K562 (cell line): ENCODE measurements around the gene ZNF622. TPM values are rescaled to one million over a fixed set of nuclear protein-coding genes. Genes with fewer than 3 reads are reported as not detected.
A peak's percentile ranks its signal among the peaks of the same experiment; 100 is the strongest.

Experiments
- ATAC-seq: fragments of 200-7000 bp; cut with Tn5 transposase; 3 replicates; pipeline ENCODE4 v1.9.1; 2020; ENCODE audit warnings: moderate library complexity
- BruUV-seq: library from RNA; stranded (reverse); fragments of 400-500 nt; replicated peaks from 2 replicates; lab custom pipeline; 2021; lab: Mats Ljungman, UMichigan
- CTCF ChIA-PET: fragments of 300-600 bp; formaldehyde crosslinking; extraction: SDS; loops from one replicate; lab custom pipeline; 2021; ENCODE audit warnings: low intra/inter-chr PET ratio; lab: Yijun Ruan, JAX
- POLR2A ChIA-PET: fragments of 300-600, 350-650 bp; sonication (Branson Sonifier 250); formaldehyde crosslinking; extraction: SDS; loops from one replicate; lab custom pipeline; 2021; ENCODE audit warnings: antibody characterized with exemption, inconsistent platforms; lab: Yijun Ruan, JAX
- DNase-seq, 4 experiments: peaks; one replicate each; pipeline versions ENCODE4 v3.0.0 to v3.0.0-alpha.2; 2011 to 2018; ENCODE audit warnings: low spot score in 3 of 4, mixed read lengths in 3 of 4; ENCODE audit errors: extremely low read depth in 1 of 4
- FAIRE-seq: peaks from 2 replicates; lab custom pipeline; 2011; peaks lifted over from hg19 to GRCh38; lab: Jason Lieb, UNC
- H2AFZ ChIP-seq: 2 replicates; pipeline ENCODE4 v1.6.0; 2011; ENCODE audit warnings: low read depth, low read length, control low read depth, inconsistent platforms
- H3K27ac ChIP-seq: fragments of 200-600 bp; 3 replicates; pipeline ENCODE4 v1.8.0; 2011; ENCODE audit warnings: low read depth, mild to moderate bottlenecking, control low read depth, inconsistent platforms, low read length, moderate library complexity, mixed read lengths; ENCODE audit errors: extremely low read depth
- H3K27me3 ChIP-seq, 2 experiments: fragments of 300-600 bp in 1 of 2; 2 replicates in 1 of 2; 3 replicates in 1 of 2; pipeline versions ENCODE4 v1.6.0 to v1.8.0; 2011; ENCODE audit warnings: inconsistent platforms in 2 of 2, low read length in 2 of 2, mild to moderate bottlenecking in 1 of 2, mixed read lengths in 1 of 2, moderate library complexity in 1 of 2; ENCODE audit not compliant: control insufficient read depth in 2 of 2, insufficient read depth in 2 of 2
- H3K36me3 ChIP-seq: fragments of 300-600 bp; 3 replicates; pipeline ENCODE4 v1.8.0; 2011; ENCODE audit warnings: mild to moderate bottlenecking, low read length, inconsistent platforms; ENCODE audit not compliant: control insufficient read depth, insufficient read depth
- H3K4me1 ChIP-seq, 2 experiments: fragments of 200-600 bp in 1 of 2; replicated peaks in 1 of 2; 2 replicates in 1 of 2; 3 replicates in 1 of 2; pipeline versions ENCODE4 v1.5.1 to v1.8.0; 2011; ENCODE audit warnings: inconsistent platforms in 2 of 2, low read length in 2 of 2, mild to moderate bottlenecking in 1 of 2, mixed read lengths in 1 of 2, moderate library complexity in 1 of 2; ENCODE audit not compliant: control insufficient read depth in 2 of 2, insufficient read depth in 2 of 2
- H3K4me2 ChIP-seq: 2 replicates; pipeline ENCODE4 v1.6.1; 2011; ENCODE audit warnings: low read length, control low read depth, inconsistent platforms, mixed read lengths; ENCODE audit not compliant: insufficient read depth
- H3K4me3 ChIP-seq: fragments of 200-600 bp; sonication (generic), shearing (Covaris generic); 2 replicates; pipeline ENCODE4 v1.5.1; 2016; ENCODE audit warnings: control low read depth, inconsistent platforms
- H3K79me2 ChIP-seq: fragments of 200-600 bp; 3 replicates; pipeline ENCODE4 v1.8.0; 2011; ENCODE audit warnings: low read length, inconsistent platforms; ENCODE audit not compliant: control insufficient read depth, insufficient read depth
- H3K9ac ChIP-seq, 2 experiments: 2 replicates each; pipeline versions ENCODE4 v1.6.0 to v1.6.1; 2011; ENCODE audit warnings: low read depth in 2 of 2, low read length in 2 of 2, control low read depth in 1 of 2, inconsistent platforms in 1 of 2, mild to moderate bottlenecking in 1 of 2, mixed read lengths in 1 of 2; ENCODE audit not compliant: insufficient read depth in 1 of 2
- H3K9me1 ChIP-seq: one replicate; pipeline ENCODE4 v1.6.0; 2011; ENCODE audit warnings: inconsistent platforms, mild to moderate bottlenecking, low read length, moderate library complexity; ENCODE audit not compliant: control insufficient read depth, insufficient read depth
- H3K9me3 ChIP-seq: replicated peaks from 2 replicates; pipeline ENCODE4 v1.5.1; 2011; ENCODE audit warnings: low read depth, low read length, inconsistent platforms; ENCODE audit not compliant: control insufficient read depth, insufficient read depth
- H4K20me1 ChIP-seq: replicated peaks from 2 replicates; pipeline ENCODE4 v1.6.1; 2011; ENCODE audit warnings: low read length, inconsistent platforms, mixed read lengths; ENCODE audit not compliant: control insufficient read depth, insufficient read depth
- ADNP ChIP-seq: fragments of 200-800 bp; sonication (Bioruptor generic); IDR thresholded peaks from 2 replicates; pipeline ENCODE4 v1.6.1; 2016; ENCODE audit warnings: missing genetic modification characterization, missing compliant biosample characterization
- BHLHE40 ChIP-seq: IDR thresholded peaks from 2 replicates; pipeline ENCODE4 v1.6.1; 2011; ENCODE audit warnings: low read length, improper control_type of control experiment
- CEBPB ChIP-seq: fragments of 450-650 bp; IDR thresholded peaks from 2 replicates; pipeline ENCODE4 v1.6.1; 2016; ENCODE audit warnings: missing genetic modification characterization, missing compliant biosample characterization
- JUND ChIP-seq, 2 experiments: IDR thresholded peaks; 2 replicates in 1 of 2; 3 replicates in 1 of 2; pipeline ENCODE4 v1.6.1; 2011; ENCODE audit warnings: borderline replicate concordance in 2 of 2, low read depth in 2 of 2, low read length in 2 of 2, improper control_type of control experiment in 1 of 2, missing biosample characterization in 1 of 2, missing genetic modification characterization in 1 of 2, missing genetic modification reagents in 1 of 2
- KAT2B ChIP-seq: IDR thresholded peaks from one replicate; pipeline ENCODE4 v1.6.1; 2012; ENCODE audit warnings: low read depth, mild to moderate bottlenecking, control low read depth, inconsistent platforms, low read length, moderate library complexity
- LCOR ChIP-seq: sonication (generic); formaldehyde crosslinking; IDR thresholded peaks from 2 replicates; pipeline ENCODE4 v1.8.0; 2022; ENCODE audit warnings: mild to moderate bottlenecking, missing genetic modification reagents
- MTF1 ChIP-seq: fragments of 250-450 bp; sonication (Bioruptor Pico); IDR thresholded peaks from 2 replicates; pipeline ENCODE4 v1.9.0; 2021; ENCODE audit warnings: moderate library complexity, mild to moderate bottlenecking, inconsistent platforms, borderline replicate concordance
- PML ChIP-seq: IDR thresholded peaks from 2 replicates; pipeline ENCODE4 v1.6.1; 2012; ENCODE audit warnings: low read length, inconsistent platforms
- RBM22 ChIP-seq: fragments of 200-400 bp; formaldehyde crosslinking; IDR thresholded peaks from 2 replicates; pipeline ENCODE4 v1.6.1; 2018; ENCODE audit warnings: low read length, low read depth; ENCODE audit not compliant: poor library complexity, severe bottlenecking
- TCF3 ChIP-seq: sonication (generic); formaldehyde crosslinking; IDR thresholded peaks from 2 replicates; pipeline ENCODE4 v1.4.0; 2020; ENCODE audit warnings: mild to moderate bottlenecking, missing genetic modification reagents
- TSC22D4 ChIP-seq: fragments of 450-650 bp; IDR thresholded peaks from 2 replicates; pipeline ENCODE4 v1.6.1; 2016; ENCODE audit warnings: missing genetic modification characterization, missing biosample characterization, control low read depth
- ZNF134 ChIP-seq: fragments of 250-450 bp; sonication (Bioruptor Pico); conservative IDR thresholded peaks from 2 replicates; pipeline ENCODE4 v1.4.0; 2020
- ZNF436 ChIP-seq: fragments of 250-450, 450-650 bp; sonication (Bioruptor Pico); formaldehyde crosslinking; IDR thresholded peaks from 2 replicates; pipeline ENCODE4 v1.7.0; 2020; ENCODE audit warnings: mild to moderate bottlenecking
- ZSCAN29 ChIP-seq: fragments of 450-650 bp; IDR thresholded peaks from 2 replicates; pipeline ENCODE4 v1.6.1; 2017
- WGBS: fragments of 100-300 bp; shearing (Covaris generic); methylation state at CpG from one replicate; pipeline ENCODE4 v1.1.6; 2016; ENCODE audit warnings: low coverage, mixed read lengths; ENCODE audit not compliant: insufficient coverage; ENCODE audit errors: missing lambda C conversion rate; 5-methylcytosine and 5-hydroxymethylcytosine counted together
- in situ Hi-C: fragments of 300-500 bp; cut with MboI; formaldehyde crosslinking; loops from 4 replicates; pipeline ENCODE4 v1.15.0; 2018; ENCODE audit warnings: inconsistent platforms, mixed read lengths
- intact Hi-C: fragments of 100-400 bp; cut with micrococcal nuclease; formaldehyde crosslinking; loops from 2 replicates; pipeline ENCODE4 v1.14.2; 2022
- polyA plus RNA-seq, 8 experiments: library from polyadenylated mRNA; depleted of rRNA in 4 of 8; stranded (reverse) in 5 of 8; unstranded in 3 of 8; fragments of >200 nt; fragmentation: Nextera tagmentation in 2 of 8; fragmentation: Illumina TruSeq in 1 of 8; extraction: Ambion mirVana in 2 of 8; extraction: Trizol in 1 of 8; gene quantifications; 2 replicates each; pipeline versions ENCODE4 v1.2.1 to v1.2.3, GENCODE V29; 2011 to 2014; ENCODE audit warnings: inconsistent platforms in 1 of 8, missing spikeins in 1 of 8
- total RNA-seq, 7 experiments: library from RNA; depleted of rRNA in 6 of 7; stranded (reverse); fragments of >200 nt in 6 of 7; fragmentation: Illumina TruSeq in 2 of 7; extraction: Trizol in 2 of 7; gene quantifications; 2 replicates each; pipeline versions ENCODE4 v1.2.1 to v1.2.3, GENCODE V29; 2011 to 2021; ENCODE audit warnings: low replicate concordance in 1 of 7
- TF ChIP-seq, protein P1 (sequence below): fragments of 450-650 bp; IDR thresholded peaks from 2 replicates; pipeline ENCODE4 v1.6.1; 2017; ENCODE audit warnings: antibody characterized with exemption, mild to moderate bottlenecking
- TF ChIP-seq, protein P2 (sequence below): fragments of 200-800 bp; sonication (Bioruptor generic); IDR thresholded peaks from 2 replicates; pipeline ENCODE4 v1.6.1; 2017; ENCODE audit warnings: missing genetic modification characterization, missing compliant biosample characterization

The ZNF622 gene
- total and polyA plus RNA-seq, 9 of the 15 experiments (the other 6 are each of a cell fraction or from before 2014, with no cell fraction given) = 9.6 to 51.5 (median 32.3) TPM

DNA sequence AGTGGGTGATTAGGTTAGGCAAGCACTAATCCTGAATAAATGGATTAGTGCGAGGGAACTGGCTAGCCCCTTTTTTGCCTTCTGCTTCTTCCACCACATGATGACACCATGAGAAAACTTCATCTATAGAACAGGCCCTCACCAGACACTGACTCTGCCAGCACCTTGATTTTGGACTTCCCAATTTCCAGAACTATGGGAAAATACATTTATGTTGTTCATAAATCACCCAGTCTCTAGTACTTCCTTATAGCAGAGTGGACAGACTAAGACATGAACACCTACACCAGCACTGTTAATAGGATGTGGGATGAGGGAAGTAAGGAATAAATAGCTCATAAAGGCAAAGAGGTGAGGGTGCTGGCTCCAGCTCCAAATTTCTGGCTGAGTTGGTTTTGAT, 1.4 kb downstream of the ZNF622 start:
- in situ Hi-C loops (no loop called here), intact Hi-C loops (loop anchor here (2.0 kb wide), 1 partner anchor 45 kb away; no protein-coding TSS in a partner anchor)
- H4K20me1 ChIP-seq = peaks cover 9% of the 10 kb centered on the region; the same call in 1 of the 2 replicates
- peaks cover 4% of the 10 kb centered on the region for H3K9me1 ChIP-seq
- no peak overlapping the region; the same call in 1 of the 3 replicates for H3K27ac ChIP-seq
- DNase-seq (no peak), FAIRE-seq (no peak), ATAC-seq (no peak)
- H3K27me3 ChIP-seq = no peaks in the 10 kb centered on the region
- no peak overlapping the region for H2AFZ ChIP-seq
- peaks cover 50% of the 10 kb centered on the region for H3K36me3 ChIP-seq
- no peaks in the 10 kb centered on the region for H3K9me3 ChIP-seq
- peak overlapping the region; percentile 88 to 98; a peak in 3 of 4 replicates for H3K9ac ChIP-seq
- WGBS = 33% methylated on average over 1 of the region's 1 CpG
- peaks cover 13 to 18% of the 10 kb centered on the region in 2 experiments; a peak in 4 of 5 replicates for H3K4me1 ChIP-seq
- H3K4me2 ChIP-seq = peak overlapping the region; percentile 91
- peaks cover 62% of the 10 kb centered on the region for H3K79me2 ChIP-seq
- ChIA-PET POLR2A (interaction anchor here (0.8 to 1.4 kb wide), 2 partner anchors 8 to 63 kb away, joined by 3 to 7 read pairs; no protein-coding TSS in a partner anchor), CTCF (no interaction called here)
- peak overlapping the region; percentile 84 for H3K4me3 ChIP-seq
- BruUV-seq = no TSS peak
- no peak for TF ChIP-seq ZNF134
- no peak for TF ChIP-seq TSC22D4
- no peak for TF ChIP-seq ZNF436 (CRISPR knock-in tag)
- no peak for TF ChIP-seq RBM22
- no peak for TF ChIP-seq ADNP (tag)
- TF ChIP-seq KAT2B = no peak
- no peak for TF ChIP-seq PML
- TF ChIP-seq LCOR (CRISPR knock-in tag) = no peak
- TF ChIP-seq BHLHE40 = no peak
- no peak for TF ChIP-seq MTF1 (CRISPR knock-in tag)
- TF ChIP-seq ZSCAN29 = no peak
- TF ChIP-seq, protein P1, sequence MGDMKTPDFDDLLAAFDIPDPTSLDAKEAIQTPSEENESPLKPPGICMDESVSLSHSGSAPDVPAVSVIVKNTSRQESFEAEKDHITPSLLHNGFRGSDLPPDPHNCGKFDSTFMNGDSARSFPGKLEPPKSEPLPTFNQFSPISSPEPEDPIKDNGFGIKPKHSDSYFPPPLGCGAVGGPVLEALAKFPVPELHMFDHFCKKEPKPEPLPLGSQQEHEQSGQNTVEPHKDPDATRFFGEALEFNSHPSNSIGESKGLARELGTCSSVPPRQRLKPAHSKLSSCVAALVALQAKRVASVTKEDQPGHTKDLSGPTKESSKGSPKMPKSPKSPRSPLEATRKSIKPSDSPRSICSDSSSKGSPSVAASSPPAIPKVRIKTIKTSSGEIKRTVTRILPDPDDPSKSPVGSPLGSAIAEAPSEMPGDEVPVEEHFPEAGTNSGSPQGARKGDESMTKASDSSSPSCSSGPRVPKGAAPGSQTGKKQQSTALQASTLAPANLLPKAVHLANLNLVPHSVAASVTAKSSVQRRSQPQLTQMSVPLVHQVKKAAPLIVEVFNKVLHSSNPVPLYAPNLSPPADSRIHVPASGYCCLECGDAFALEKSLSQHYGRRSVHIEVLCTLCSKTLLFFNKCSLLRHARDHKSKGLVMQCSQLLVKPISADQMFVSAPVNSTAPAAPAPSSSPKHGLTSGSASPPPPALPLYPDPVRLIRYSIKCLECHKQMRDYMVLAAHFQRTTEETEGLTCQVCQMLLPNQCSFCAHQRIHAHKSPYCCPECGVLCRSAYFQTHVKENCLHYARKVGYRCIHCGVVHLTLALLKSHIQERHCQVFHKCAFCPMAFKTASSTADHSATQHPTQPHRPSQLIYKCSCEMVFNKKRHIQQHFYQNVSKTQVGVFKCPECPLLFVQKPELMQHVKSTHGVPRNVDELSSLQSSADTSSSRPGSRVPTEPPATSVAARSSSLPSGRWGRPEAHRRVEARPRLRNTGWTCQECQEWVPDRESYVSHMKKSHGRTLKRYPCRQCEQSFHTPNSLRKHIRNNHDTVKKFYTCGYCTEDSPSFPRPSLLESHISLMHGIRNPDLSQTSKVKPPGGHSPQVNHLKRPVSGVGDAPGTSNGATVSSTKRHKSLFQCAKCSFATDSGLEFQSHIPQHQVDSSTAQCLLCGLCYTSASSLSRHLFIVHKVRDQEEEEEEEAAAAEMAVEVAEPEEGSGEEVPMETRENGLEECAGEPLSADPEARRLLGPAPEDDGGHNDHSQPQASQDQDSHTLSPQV = no peak
- no peak for TF ChIP-seq CEBPB (tag)
- no peak for TF ChIP-seq JUND (IDR thresholded peaks at IDR 0.05; ENCODE audit: borderline replicate concordance, low read depth, low read length)
- TF ChIP-seq JUND (tag; IDR thresholded peaks at IDR 0.05; ENCODE audit: borderline replicate concordance, low read depth, low read length) = no peak
- TF ChIP-seq, protein P2, sequence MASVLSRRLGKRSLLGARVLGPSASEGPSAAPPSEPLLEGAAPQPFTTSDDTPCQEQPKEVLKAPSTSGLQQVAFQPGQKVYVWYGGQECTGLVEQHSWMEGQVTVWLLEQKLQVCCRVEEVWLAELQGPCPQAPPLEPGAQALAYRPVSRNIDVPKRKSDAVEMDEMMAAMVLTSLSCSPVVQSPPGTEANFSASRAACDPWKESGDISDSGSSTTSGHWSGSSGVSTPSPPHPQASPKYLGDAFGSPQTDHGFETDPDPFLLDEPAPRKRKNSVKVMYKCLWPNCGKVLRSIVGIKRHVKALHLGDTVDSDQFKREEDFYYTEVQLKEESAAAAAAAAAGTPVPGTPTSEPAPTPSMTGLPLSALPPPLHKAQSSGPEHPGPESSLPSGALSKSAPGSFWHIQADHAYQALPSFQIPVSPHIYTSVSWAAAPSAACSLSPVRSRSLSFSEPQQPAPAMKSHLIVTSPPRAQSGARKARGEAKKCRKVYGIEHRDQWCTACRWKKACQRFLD = no peak
- TF ChIP-seq TCF3 (CRISPR knock-in tag) = no peak
